Kidney (tissue), 14 donors: ENCODE data around the gene NLK. TPM values are rescaled to one million over a fixed set of nuclear protein-coding genes. Genes with fewer than 3 reads are reported as not detected.

Experiments used
- DNase-seq, 5 donors: peaks; one replicate each; pipeline ENCODE4 v3.0.0-alpha.2; 2013 to 2020
- FAIRE-seq: peaks from 2 replicates; lab custom pipeline; 2012; peaks lifted over from hg19 to GRCh38; lab: Jason Lieb, UNC
- H3K27ac ChIP-seq, 2 donors: one replicate each; pipeline ENCODE4 v1.7.0; 2013; ENCODE audit warnings: low read depth in 2 of 2, low read length in 2 of 2, inconsistent platforms in 1 of 2
- H3K27me3 ChIP-seq: one replicate; pipeline ENCODE4 v1.7.1; 2013; ENCODE audit warnings: low read length, inconsistent platforms; ENCODE audit not compliant: control insufficient read depth, insufficient read depth
- H3K36me3 ChIP-seq, 3 donors: one replicate each; pipeline versions ENCODE4 v1.7.0 to v1.7.1; 2013; ENCODE audit warnings: low read length in 3 of 3, control low read depth in 1 of 3, inconsistent platforms in 1 of 3; ENCODE audit not compliant: insufficient read depth in 3 of 3, control insufficient read depth in 2 of 3
- H3K4me1 ChIP-seq, 3 donors: one replicate each; pipeline versions ENCODE4 v1.7.0 to v1.7.1; 2013; ENCODE audit warnings: low read length in 3 of 3, inconsistent platforms in 1 of 3, low read depth in 1 of 3; ENCODE audit not compliant: control insufficient read depth in 2 of 3, insufficient read depth in 2 of 3
- H3K4me3 ChIP-seq, 3 donors: one replicate each; pipeline versions ENCODE4 v1.7.0 to v1.8.1; 2013; ENCODE audit warnings: low read length in 3 of 3, control low read depth in 1 of 3, inconsistent platforms in 1 of 3
- H3K9ac ChIP-seq, 3 donors: one replicate each; pipeline versions ENCODE4 v1.7.0 to v1.7.1; 2013; ENCODE audit warnings: low read length in 3 of 3, control low read depth in 1 of 3, inconsistent platforms in 1 of 3
- H3K9me3 ChIP-seq, 3 donors: one replicate each; pipeline versions ENCODE4 v1.7.0 to v1.7.1; 2013; ENCODE audit warnings: low read length in 3 of 3, control low read depth in 1 of 3, inconsistent platforms in 1 of 3; ENCODE audit not compliant: control insufficient read depth in 2 of 3, insufficient read depth in 1 of 3
- intact Hi-C: fragments of 100-400 bp; cut with DNase I; formaldehyde crosslinking; loops from one replicate; pipeline ENCODE4 v1.11.1; 2022
- polyA plus RNA-seq: library from polyadenylated mRNA; stranded (reverse); fragments of 350-450 nt; fragmentation: Illumina TruSeq; extraction: RNeasy Lipid Tissue Mini Kit (QIAGEN cat#74804); gene quantifications from one replicate; pipeline ENCODE4 v1.2.3, GENCODE V29; 2014; ENCODE audit warnings: low read depth, low replicate concordance; ENCODE audit not compliant: insufficient read depth
- total RNA-seq: library from RNA; stranded (reverse); fragmentation: NEBNext Ultra II Directional; extraction: Animal tissue kit (Norgen Biotek cat#: 25700); gene quantifications from one replicate; pipeline ENCODE4 v1.2.1, GENCODE V29; 2021
- TF ChIP-seq, protein P1 (sequence below): IDR thresholded peaks from 3 replicates; pipeline ENCODE4 v1.5.1; 2012; ENCODE audit warnings: mild to moderate bottlenecking, moderate library complexity, borderline replicate concordance; ENCODE audit not compliant: insufficient read depth; ENCODE audit errors: extremely low read depth
- donor health status: control.
- donor health status: control.
- donor health status: control.
- donor health status: control.
- donor health status: control.
- donor health status: DM: yes; HTN: yes; CAD: no.
- donor health status: Normal renal cell carcinoma (clear cell type).

The NLK gene
- total and polyA plus RNA-seq, 2 donors from 2014 or later: 20.2 to 31.3 TPM

DNA sequence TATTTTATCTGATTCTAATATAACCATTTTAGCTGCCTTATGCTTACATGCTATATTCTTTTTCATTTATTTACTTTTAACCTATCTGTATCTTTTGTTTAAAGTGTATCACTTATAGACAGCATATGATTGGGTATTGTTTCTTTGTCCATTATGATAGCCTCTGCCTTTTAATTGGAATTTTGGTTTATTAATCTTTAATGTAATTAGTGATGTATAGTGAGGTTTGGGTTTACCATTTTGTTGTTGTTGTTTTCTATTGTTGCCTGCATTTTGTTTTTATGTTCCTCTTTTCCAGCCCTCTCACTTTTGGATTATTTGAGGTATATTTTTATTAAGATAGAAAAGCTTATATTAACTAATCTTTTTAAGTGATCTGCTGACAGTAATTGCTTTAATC lies 59.4 kb downstream of the NLK start:
- no peaks in the 10 kb centered on the region for H3K9me3 ChIP-seq
- DNase-seq (no peak), FAIRE-seq (no peak)
- H3K27me3 ChIP-seq: no peaks in the 10 kb centered on the region
- intact Hi-C loops: no loop called here
- H3K4me3 ChIP-seq: no peak overlapping the region
- H3K36me3 ChIP-seq: no peaks in the 10 kb centered on the region
- H3K4me1 ChIP-seq: no peaks in the 10 kb centered on the region
- TF ChIP-seq, protein P1, sequence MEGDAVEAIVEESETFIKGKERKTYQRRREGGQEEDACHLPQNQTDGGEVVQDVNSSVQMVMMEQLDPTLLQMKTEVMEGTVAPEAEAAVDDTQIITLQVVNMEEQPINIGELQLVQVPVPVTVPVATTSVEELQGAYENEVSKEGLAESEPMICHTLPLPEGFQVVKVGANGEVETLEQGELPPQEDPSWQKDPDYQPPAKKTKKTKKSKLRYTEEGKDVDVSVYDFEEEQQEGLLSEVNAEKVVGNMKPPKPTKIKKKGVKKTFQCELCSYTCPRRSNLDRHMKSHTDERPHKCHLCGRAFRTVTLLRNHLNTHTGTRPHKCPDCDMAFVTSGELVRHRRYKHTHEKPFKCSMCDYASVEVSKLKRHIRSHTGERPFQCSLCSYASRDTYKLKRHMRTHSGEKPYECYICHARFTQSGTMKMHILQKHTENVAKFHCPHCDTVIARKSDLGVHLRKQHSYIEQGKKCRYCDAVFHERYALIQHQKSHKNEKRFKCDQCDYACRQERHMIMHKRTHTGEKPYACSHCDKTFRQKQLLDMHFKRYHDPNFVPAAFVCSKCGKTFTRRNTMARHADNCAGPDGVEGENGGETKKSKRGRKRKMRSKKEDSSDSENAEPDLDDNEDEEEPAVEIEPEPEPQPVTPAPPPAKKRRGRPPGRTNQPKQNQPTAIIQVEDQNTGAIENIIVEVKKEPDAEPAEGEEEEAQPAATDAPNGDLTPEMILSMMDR: no peak
- no peak overlapping the region for H3K27ac ChIP-seq
- H3K9ac ChIP-seq: no peak overlapping the region

DNA sequence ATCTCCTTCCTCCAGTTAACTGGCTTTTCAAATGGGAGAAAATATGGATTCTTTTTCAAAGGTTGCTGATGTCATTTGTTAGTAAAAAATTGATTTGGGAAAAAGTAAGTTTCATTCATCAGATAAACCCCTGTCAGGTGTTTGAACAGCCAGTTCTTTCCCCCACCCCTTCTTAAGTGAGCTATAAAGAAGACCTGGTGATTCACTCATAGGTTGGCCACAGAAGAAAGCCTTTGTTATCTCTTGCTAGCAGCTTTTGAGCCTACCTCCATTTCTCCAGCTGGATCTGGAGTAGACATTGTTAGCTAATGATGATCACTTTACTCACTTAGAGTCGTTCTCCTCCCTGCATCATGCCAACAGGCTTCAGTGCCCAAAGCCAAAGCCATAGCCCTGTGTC lies 63.0 kb downstream of the NLK start:
- no peaks in the 10 kb centered on the region for H3K4me1 ChIP-seq
- peaks cover 0 to 3% (median 0%) of the 10 kb centered on the region in 3 donors for H3K9me3 ChIP-seq
- no peak overlapping the region for H3K27ac ChIP-seq
- DNase-seq (no peak), FAIRE-seq (no peak)
- peaks cover 0 to 3% (median 0%) of the 10 kb centered on the region in 3 donors for H3K36me3 ChIP-seq
- H3K4me3 ChIP-seq: no peak overlapping the region
- intact Hi-C loops: no loop called here
- H3K9ac ChIP-seq: no peak overlapping the region
- no peaks in the 10 kb centered on the region for H3K27me3 ChIP-seq
- TF ChIP-seq, protein P1: no peak

DNA sequence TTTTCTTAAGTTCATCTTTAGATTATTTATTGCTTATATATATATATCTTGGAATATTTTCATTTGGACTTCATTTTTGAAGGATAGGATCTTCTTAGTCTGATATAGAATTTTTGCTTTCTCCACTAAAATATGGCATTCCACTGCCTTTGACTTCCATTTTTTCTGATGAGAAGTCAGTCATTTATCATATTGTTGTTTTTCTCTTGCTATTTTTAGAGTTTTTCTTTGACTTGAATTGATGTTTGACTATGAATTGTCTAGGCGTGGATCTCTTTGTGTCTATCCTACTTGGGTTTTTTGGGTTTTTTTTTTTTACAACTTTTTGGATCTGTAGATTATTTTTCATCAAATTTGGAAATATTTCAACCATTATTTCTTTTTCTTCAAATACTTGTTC lies 67.7 kb downstream of the NLK start:
- H3K9me3 ChIP-seq: peaks cover 0 to 3% (median 0%) of the 10 kb centered on the region in 3 donors
- H3K4me3 ChIP-seq: no peak overlapping the region
- peaks cover 0 to 19% (median 12%) of the 10 kb centered on the region in 3 donors for H3K4me1 ChIP-seq
- TF ChIP-seq, protein P1: no peak
- H3K27ac ChIP-seq: no peak overlapping the region
- intact Hi-C loops: no loop called here
- FAIRE-seq (peak; percentile 15), DNase-seq (no peak)
- no peak overlapping the region for H3K9ac ChIP-seq
- peaks cover 0 to 4% (median 0%) of the 10 kb centered on the region in 3 donors for H3K36me3 ChIP-seq
- H3K27me3 ChIP-seq: no peaks in the 10 kb centered on the region

DNA sequence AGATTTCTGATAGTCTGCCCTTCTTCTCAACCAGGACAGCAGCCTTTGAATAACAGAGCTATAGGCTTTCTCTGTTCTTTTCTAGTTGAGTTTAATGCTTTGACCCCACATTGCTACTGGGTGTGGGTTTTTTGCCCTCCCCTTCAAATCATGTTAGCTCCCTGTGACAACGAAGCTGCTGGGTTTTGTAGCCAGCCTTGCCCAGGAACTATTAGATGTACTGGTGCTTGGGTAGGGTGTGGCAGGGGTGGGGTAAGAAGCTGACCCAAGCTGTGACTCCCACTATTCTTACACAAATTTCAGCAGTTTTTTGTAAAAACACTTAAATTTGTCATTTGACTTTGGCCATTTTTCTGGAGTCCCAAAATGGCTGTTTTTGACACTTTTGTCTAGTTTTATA lies 69.7 kb downstream of the NLK start:
- peaks cover 0 to 4% (median 0%) of the 10 kb centered on the region in 3 donors for H3K36me3 ChIP-seq
- DNase-seq: no peak
- no peaks in the 10 kb centered on the region for H3K27me3 ChIP-seq
- H3K9me3 ChIP-seq: peaks cover 0 to 3% (median 0%) of the 10 kb centered on the region in 3 donors
- H3K27ac ChIP-seq: peak overlapping the region; percentile 30 to 59
- no peak for FAIRE-seq
- H3K4me3 ChIP-seq: no peak overlapping the region
- TF ChIP-seq, protein P1: no peak
- peaks cover 0 to 19% (median 12%) of the 10 kb centered on the region in 3 donors for H3K4me1 ChIP-seq
- intact Hi-C loops: no loop called here
- H3K9ac ChIP-seq: no peak overlapping the region
